HG03045 (cell line): ENCODE measurements around the gene PTPN22.

Source experiments
- ATAC-seq: cut with Tn5 transposase; IDR thresholded peaks from one replicate; pipeline ENCODE4 v1.9.1; 2021; ENCODE audit warnings: mild to moderate bottlenecking, moderate library complexity; ENCODE audit not compliant: unreplicated experiment

The PTPN22 gene

DNA sequence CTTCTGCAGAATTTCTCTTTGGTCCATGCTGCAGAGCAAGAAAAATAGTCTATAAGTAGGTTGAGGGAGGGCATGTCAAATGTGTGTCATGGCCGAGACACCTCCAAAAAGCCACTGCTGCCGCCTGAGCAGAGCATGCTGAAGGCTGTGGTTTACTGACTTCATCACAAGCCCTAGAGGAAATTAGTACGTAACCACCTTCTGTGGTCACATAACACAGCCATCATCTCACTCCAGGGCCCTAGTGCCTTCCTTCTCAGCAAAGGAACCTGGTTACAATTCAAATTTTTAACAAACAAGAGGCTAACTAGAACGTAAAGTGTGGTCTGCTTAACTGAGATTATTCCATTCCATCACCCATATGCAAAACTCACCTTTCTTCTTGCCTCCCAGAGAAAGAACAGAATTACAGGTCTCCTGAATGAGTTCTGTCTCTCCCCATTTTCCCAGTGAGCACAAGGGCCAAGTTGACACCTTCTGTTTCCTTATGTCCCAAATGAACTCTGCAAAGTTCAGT lies at the start of gene PTPN22:
PTPN22 (minus strand) TSS at position 116 of the 517 bp plus-strand sequence.
- ATAC-seq, result peak; percentile 94

DNA sequence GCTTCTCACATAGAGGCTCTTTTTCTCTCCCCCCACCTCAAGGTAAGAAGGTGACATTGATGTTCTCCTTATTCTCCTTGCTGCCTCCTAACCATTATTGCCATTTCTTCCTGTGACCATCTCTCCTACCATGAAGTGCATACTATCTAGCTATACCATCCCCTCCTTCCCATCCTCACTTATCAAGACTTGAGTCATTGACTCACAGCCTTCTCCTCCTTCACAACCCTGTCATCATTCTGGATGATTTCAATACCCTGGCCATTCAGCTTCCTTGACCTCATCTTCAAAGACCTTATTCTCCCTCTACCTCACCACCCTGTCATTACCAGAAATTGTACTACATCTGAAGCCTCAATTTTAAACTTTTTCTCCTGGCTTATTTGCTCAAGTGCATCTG lies 46.7 kb upstream of the PTPN22 start:
- no peak for ATAC-seq

- ATAC-seq, result no peak
Observed at GRCh38 chr1:113917400-113918082, 46.0 kb upstream of the PTPN22 start.

DNA sequence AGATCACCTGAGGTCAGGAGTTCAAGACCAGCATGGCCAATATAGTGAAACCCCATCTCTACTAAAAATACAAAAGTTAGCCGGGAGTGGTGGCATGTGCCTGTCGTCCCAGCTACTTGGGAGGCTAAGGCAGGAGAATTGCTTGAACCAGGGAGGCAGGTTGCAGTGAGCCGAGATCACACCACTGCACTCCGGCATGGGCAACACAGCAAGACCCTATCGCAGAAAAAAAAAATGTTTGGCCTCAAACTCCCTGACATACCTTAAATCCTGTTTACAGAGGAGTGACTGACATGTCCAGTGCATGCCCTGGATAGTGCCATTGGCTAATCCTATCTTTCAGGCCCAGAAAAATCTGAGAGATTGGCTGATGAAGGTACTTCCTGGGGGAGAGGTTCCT lies 45.5 kb upstream of the PTPN22 start:
- no peak for ATAC-seq

- no peak for ATAC-seq
Observed at GRCh38 chr1:113913887-113914664, 42.6 kb upstream of the PTPN22 start.

- no peak for ATAC-seq
Observed at GRCh38 chr1:113913312-113913668, 41.8 kb upstream of the PTPN22 start.

DNA sequence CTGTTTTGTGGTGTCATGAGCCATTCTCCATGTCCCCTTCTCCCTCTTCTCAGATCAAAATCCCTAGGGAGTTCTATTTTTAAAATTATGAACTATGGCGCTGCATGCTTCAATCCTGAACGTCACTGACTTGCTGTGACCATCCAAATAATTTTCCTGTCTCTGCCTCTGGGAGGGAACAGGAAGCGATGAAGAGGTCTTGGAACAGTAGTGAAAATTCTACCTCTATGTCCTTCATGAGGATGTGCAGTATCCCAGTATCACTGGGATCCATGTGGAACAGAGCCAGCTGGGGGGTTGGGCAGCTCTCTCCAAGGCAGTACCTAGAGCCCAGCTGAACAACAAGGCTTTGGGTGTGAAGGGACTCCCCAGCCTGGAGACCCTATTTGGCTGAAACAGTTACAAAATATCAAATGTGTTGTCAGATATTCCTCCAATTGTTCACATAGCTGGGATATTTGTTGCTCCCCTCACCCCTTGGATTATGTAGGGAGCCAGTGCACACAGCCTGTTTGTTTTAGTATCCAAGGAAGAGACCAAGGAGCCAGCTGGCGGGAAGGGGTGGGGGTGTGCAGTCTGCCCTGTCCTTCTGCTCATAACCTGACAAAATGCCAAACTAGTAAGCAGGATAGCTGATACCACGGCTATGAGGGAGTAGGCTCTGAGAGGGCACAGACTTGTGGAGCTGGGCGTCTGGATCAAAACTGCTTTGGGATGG lies 41.2 kb upstream of the PTPN22 start:
- no peak for ATAC-seq

DNA sequence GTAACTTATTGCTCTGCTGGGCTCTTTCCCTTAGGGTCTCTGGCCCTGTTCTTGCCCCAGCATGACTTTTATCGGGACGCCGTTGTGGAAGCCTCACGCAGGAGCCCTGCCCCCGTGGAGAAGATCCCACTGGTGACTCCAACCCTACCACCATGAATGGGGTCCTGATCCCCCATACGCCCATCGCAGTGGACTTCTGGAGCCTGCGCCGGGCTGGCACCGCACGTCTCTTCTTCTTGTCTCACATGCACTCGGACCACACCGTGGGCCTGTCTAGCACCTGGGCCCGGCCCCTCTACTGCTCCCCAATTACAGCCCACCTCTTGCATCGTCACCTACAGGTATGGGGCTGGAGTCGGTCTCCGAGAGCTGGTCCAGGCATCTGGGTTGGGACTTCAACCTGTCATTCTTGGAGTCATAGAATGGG lies 33.9 kb upstream of the PTPN22 start:
- peak; percentile 2 for ATAC-seq

DNA sequence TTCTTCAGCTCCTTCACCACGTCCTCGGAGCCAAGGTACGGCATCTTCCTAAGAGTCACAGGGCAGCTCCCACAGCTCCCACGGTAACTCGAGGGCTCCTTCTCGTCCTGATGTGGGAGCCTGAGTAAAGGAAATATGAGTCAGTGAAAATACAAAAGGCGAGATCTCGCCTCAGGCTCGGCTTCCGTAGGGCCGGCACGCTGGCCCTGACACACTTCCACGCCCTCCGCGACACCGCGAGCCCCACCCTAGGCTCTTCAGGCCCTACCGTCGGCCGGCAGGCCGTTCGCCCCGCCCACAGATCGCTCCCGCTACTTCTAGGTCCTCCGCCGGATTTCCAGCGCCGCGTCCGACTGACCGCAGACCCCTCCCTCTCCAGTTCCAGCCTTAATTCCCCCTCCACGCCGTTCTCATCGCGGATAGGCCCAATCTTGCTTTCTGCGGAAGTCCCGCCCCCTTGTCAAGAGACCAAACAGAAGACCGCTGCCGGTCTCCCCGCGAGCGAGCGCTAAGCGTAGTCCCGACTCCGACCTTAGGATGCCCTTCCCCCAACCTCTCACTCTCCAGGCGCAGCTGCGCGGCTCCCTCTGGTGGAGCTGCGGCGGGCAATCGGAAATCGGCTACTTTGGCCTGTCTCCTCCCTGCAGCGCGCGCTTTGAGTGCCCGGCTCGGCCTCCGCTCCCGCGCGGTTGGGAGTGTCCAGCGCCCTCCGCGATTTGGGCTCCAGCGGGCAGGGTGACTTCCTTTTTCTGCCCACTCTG lies 33.3 kb upstream of the PTPN22 start, which contains the start of the genes AP4B1 and DCLRE1B:
AP4B1 (minus strand) TSS at position 126 of the 761 bp plus-strand sequence; CDS start at position 44, 82 bp downstream.
DCLRE1B (plus strand) TSS at position 653 of the 761 bp plus-strand sequence. CDS start 261 bp downstream, outside the sequence.
- peak; percentile 90 for ATAC-seq

DNA sequence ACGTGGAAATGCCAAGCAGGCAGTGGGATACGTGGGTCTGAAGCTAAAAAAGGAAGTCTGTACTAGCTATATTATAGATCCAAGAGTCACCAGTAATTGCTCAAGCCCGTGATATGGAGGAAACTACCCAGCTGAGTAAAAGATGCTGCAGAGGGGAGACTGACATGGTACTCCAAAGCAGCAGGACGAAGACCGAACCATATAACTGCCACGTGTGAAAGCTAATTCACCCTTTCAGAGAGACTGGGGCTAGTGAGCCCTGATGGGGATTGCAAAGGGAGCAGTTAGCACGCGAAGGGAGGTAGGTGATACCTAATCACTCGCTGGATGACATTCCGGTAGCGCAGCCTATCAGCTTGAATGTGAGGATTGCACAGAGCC lies 32.8 kb upstream of the PTPN22 start:
- peak; percentile 31 for ATAC-seq

DNA sequence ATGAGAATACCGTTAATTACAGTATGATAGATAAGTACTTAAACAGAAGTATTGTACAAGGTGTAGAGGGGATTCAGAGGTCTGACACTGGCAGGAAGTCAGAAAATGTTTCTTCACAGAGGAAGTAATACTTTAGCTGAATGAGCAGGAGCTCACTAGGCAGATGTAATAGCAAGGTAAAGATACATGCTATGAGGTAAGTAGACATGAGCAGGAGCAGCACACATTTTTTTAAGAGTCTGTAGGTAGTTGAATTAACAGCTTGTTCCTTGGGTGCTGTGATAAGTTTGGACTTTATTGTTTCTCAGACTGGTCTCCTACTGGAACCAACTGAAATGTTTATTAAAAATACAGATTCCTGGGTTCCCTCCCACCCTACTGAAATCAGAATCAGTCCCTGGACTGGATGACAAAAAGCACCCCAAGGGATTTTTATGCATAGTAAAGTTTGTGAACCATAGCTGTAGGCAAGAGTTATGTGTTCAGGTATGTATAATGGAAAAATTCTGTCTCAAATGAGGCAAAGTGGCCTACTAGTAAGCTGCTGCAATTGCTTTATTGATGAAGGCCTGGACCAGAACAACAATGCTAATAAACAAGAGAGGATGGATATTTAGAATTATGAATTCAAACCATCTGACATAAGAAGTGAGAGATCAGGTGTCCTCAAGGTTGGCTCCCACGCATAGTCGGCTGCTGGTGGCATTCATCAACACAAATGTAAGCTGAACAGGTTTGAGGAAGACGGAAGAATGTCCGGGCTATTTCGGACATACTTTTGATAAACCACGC lies 32.2 kb upstream of the PTPN22 start:
- no peak for ATAC-seq

GRCh38 chr1:113901191-113901590 lies 29.7 kb upstream of the PTPN22 start:
- no peak for ATAC-seq

DNA sequence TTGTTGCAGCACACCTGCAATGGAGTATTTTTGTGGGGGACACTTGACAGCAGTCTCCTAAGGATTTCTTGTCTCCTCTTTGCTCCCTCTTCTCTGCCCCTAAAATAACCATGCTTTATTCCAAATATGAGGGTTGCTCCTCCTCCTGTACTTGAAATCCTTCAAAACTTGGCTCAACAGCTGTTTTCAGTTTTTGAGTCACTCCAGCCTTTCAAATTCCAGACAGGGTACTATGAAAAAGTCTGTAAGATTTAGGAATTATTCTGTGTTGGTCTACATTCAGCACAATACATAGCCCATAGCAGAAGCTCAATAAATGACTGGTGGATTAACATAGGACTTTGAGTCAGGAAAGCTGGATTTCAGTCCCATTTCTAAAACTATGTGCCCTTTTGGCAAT lies 27.6 kb upstream of the PTPN22 start:
- ATAC-seq, result no peak

GRCh38 chr1:113898241-113898814 lies 26.8 kb upstream of the PTPN22 start:
- ATAC-seq, result no peak

DNA sequence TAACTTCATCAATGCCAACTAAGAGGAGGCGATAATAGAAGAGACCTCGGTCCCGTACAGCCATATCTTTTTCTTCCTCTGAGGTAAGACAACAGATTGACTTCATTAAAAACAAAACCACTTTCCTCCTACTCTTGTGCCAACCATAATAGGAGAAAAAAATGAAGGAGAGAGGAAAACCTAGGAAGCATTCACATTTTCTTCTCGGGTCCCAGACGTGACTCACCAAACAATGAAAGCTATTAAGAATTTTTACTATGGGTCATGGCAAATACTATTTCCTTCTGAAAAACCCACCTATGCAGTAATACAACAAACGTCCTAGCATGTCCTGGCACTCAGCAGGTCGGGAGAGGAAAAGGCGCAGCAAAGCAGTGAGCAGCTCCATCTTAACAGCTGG lies 24.4 kb upstream of the PTPN22 start:
- no peak for ATAC-seq

- ATAC-seq, result no peak
Observed at GRCh38 chr1:113895098-113895497, 23.6 kb upstream of the PTPN22 start.

- no peak for ATAC-seq
Observed at GRCh38 chr1:113893267-113893666, 21.8 kb upstream of the PTPN22 start.

DNA sequence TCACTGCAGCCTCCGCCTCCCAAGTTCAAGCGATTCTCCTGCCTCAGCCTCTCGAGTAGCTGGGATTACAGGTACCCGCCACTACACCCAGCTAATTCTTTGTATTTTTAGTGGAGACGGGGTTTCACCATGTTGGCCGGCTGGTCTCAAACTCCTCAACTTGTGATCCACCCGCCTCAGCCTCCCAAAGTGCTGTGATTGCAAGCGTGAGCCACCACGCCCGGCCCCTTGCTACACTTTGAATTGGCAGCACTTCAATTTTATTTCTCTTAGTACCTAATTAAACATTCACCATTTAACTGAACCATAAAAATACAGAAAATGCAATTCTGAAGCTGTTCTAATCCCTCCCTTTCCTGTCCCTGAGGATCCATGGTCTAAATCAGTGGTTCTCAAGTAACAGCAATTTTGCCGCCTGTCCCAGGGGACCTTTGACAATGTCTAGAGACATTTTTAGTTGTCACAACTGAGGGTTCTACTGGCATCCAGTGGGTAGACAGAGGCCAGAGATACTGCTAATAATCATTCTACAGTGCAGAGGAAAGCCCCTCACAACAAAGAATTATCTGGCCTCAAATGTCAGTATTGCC lies 20.2 kb upstream of the PTPN22 start:
- ATAC-seq, result no peak

DNA sequence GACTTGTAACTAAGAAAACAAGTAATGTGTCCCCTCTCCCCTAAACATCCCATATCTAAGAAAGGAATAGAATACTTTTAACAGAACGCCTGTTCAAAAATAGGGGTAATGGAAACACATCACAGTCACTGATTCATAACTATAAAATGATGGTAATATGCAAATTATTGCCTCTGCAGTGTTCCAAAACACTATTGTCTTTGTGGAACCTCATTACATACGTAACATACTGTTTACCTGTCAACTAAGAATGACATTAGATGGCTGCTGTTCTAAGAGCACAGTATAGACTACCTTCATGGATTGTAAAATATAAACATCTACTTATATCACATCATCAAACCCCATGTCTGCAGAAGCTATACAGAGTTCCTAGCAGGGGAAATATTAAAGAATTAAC lies 19.3 kb upstream of the PTPN22 start:
- ATAC-seq, result no peak
